ENCODE data around the gene KRTAP16-1. TPM values are rescaled to one million over a fixed set of nuclear protein-coding genes. Genes with fewer than 3 reads are reported as not detected.

The KRTAP16-1 gene
- total RNA-seq, 1 experiment from 2014 or later, result not detected

Other genes starting within 250 kb of the KRTAP16-1 start
- 0.34 and 3.2 TPM in 2 replicates for gene KRTAP2-3, start 249.2 kb downstream of the KRTAP16-1 start, total RNA-seq (2014; rRNA removed; shearing (Covaris generic))
- gene KRTAP2-4, start 243.4 kb downstream of the KRTAP16-1 start, total RNA-seq (2014; rRNA removed; shearing (Covaris generic)), result not detected in 2 replicates
- not detected in 2 replicates for gene KRTAP4-7, start 225.2 kb downstream of the KRTAP16-1 start, total RNA-seq (2014; rRNA removed; shearing (Covaris generic))
- 0.10 TPM in 1 of 2 replicates, not detected in the other for gene KRTAP4-8, start 211.2 kb downstream of the KRTAP16-1 start, total RNA-seq (2014; rRNA removed; shearing (Covaris generic))
- gene KRTAP4-16, start 207.1 kb downstream of the KRTAP16-1 start, total RNA-seq (2014; rRNA removed; shearing (Covaris generic)), result not detected in 2 replicates
- gene KRTAP4-9, start 203.9 kb downstream of the KRTAP16-1 start, total RNA-seq (2014; rRNA removed; shearing (Covaris generic)), result not detected in 2 replicates
- not detected in 2 replicates for gene KRTAP4-11, start 190.9 kb downstream of the KRTAP16-1 start, total RNA-seq (2014; rRNA removed; shearing (Covaris generic))
- gene KRTAP4-12, start 185.1 kb downstream of the KRTAP16-1 start, total RNA-seq (2014; rRNA removed; shearing (Covaris generic)), result not detected in 2 replicates
- gene KRTAP4-6, start 168.8 kb downstream of the KRTAP16-1 start, total RNA-seq (2014; rRNA removed; shearing (Covaris generic)), result not detected in 2 replicates
- not detected in 2 replicates for gene KRTAP4-5, start 159.5 kb downstream of the KRTAP16-1 start, total RNA-seq (2014; rRNA removed; shearing (Covaris generic))
- not detected in 2 replicates for gene KRTAP4-4, start 148.6 kb downstream of the KRTAP16-1 start, total RNA-seq (2014; rRNA removed; shearing (Covaris generic))
- gene KRTAP4-3, start 141.1 kb downstream of the KRTAP16-1 start, total RNA-seq (2014; rRNA removed; shearing (Covaris generic)), result not detected in 2 replicates
- not detected in 2 replicates for gene KRTAP4-2, start 131.1 kb downstream of the KRTAP16-1 start, total RNA-seq (2014; rRNA removed; shearing (Covaris generic))
- gene KRTAP4-1, start 124.4 kb downstream of the KRTAP16-1 start, total RNA-seq (2014; rRNA removed; shearing (Covaris generic)), result not detected in 2 replicates
- not detected in 2 replicates for gene KRTAP9-1, start 119.4 kb downstream of the KRTAP16-1 start, total RNA-seq (2014; rRNA removed; shearing (Covaris generic))
- not detected in 2 replicates for gene KRTAP9-2, start 82.7 kb downstream of the KRTAP16-1 start, total RNA-seq (2014; rRNA removed; shearing (Covaris generic))
- gene KRTAP9-3, start 76.9 kb downstream of the KRTAP16-1 start, total RNA-seq (2014; rRNA removed; shearing (Covaris generic)), result not detected in 2 replicates
- gene KRTAP9-8, start 71.3 kb downstream of the KRTAP16-1 start, total RNA-seq (2014; rRNA removed; shearing (Covaris generic)), result not detected in 2 replicates
- gene KRTAP9-4, start 59.6 kb downstream of the KRTAP16-1 start, total RNA-seq (2014; rRNA removed; shearing (Covaris generic)), result not detected in 2 replicates
- not detected in 2 replicates for gene KRTAP9-9, start 53.9 kb downstream of the KRTAP16-1 start, total RNA-seq (2014; rRNA removed; shearing (Covaris generic))
- not detected in 2 replicates for gene KRTAP9-6, start 43.9 kb downstream of the KRTAP16-1 start, total RNA-seq (2014; rRNA removed; shearing (Covaris generic))
- gene KRTAP9-7, start 33.6 kb downstream of the KRTAP16-1 start, total RNA-seq (2014; rRNA removed; shearing (Covaris generic)), result not detected in 2 replicates
- not detected in 2 replicates for gene KRTAP29-1, start 6.5 kb downstream of the KRTAP16-1 start, total RNA-seq (2014; rRNA removed; shearing (Covaris generic))
- gene KRTAP17-1, start 6.4 kb upstream of the KRTAP16-1 start, total RNA-seq (2014; rRNA removed; shearing (Covaris generic)), result not detected in 2 replicates
- 0.17 TPM in 1 of 2 replicates, not detected in the other for gene KRT33A, start 41.5 kb upstream of the KRTAP16-1 start, total RNA-seq (2014; rRNA removed; shearing (Covaris generic))
- gene KRT33B, start 60.5 kb upstream of the KRTAP16-1 start, total RNA-seq (2014; rRNA removed; shearing (Covaris generic)), result 1.3 TPM in 1 of 2 replicates, not detected in the other
- gene KRT34, start 73.0 kb upstream of the KRTAP16-1 start, total RNA-seq (2014; rRNA removed; shearing (Covaris generic)), result 6.7 and 7.6 TPM in 2 replicates
- not detected in 2 replicates for gene KRT31, start 88.3 kb upstream of the KRTAP16-1 start, total RNA-seq (2014; rRNA removed; shearing (Covaris generic))
- gene KRT37, start 115.3 kb upstream of the KRTAP16-1 start, total RNA-seq (2014; rRNA removed; shearing (Covaris generic)), result not detected in 2 replicates
- gene KRT38, start 131.7 kb upstream of the KRTAP16-1 start, total RNA-seq (2014; rRNA removed; shearing (Covaris generic)), result not detected in 2 replicates
- gene KRT32, start 158.1 kb upstream of the KRTAP16-1 start, total RNA-seq (2014; rRNA removed; shearing (Covaris generic)), result 0.05 TPM in 1 of 2 replicates, not detected in the other
- not detected in 2 replicates for gene KRT35, start 171.8 kb upstream of the KRTAP16-1 start, total RNA-seq (2014; rRNA removed; shearing (Covaris generic))
- 0.07 TPM in 1 of 2 replicates, not detected in the other for gene KRT36, start 180.6 kb upstream of the KRTAP16-1 start, total RNA-seq (2014; rRNA removed; shearing (Covaris generic))
- gene KRT13, start 196.3 kb upstream of the KRTAP16-1 start, total RNA-seq (2014; rRNA removed; shearing (Covaris generic)), result 0.34 TPM in 1 of 2 replicates, not detected in the other
- 6.3 and 10.2 TPM in 2 replicates for gene KRT15, start 209.6 kb upstream of the KRTAP16-1 start, total RNA-seq (2014; rRNA removed; shearing (Covaris generic))
- 0.69 and 1.6 TPM in 2 replicates for gene KRT19, start 219.0 kb upstream of the KRTAP16-1 start, total RNA-seq (2014; rRNA removed; shearing (Covaris generic))